NT2/D1 (cell line): ENCODE measurements around the gene TAAR8.

Experiments used
- SUZ12 ChIP-seq: IDR thresholded peaks from 2 replicates; pipeline ENCODE4 v1.6.1; 2011; ENCODE audit not compliant: insufficient read length, insufficient read depth; ENCODE audit errors: extremely low read depth
- YY1 ChIP-seq: IDR thresholded peaks from 2 replicates; pipeline ENCODE4 v1.6.1; 2011; ENCODE audit not compliant: insufficient read length, insufficient read depth
- ZNF274 ChIP-seq: IDR thresholded peaks from 2 replicates; pipeline ENCODE4 v1.6.1; 2011; ENCODE audit warnings: mild to moderate bottlenecking, low read depth, low read length

DNA sequence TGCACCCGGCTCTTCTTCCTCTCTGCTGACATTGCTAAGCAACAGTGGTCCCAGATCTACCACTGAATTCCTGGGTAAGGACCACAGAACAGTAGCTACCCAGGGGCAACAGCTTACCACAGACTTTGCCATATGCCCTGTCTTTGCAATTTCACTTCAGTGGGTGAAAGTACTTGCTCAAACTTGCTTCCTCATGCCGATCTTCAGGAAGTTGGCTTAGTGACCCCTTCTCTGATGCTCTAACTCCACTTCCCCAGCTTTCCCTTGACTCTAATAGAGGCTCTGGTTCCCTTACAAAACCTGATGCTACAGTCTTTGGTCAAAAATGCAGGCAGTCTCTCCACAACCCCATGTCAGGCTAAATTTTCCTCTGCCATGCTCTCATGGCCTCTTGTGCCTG, 40.4 kb downstream of the TAAR8 start:
- TF ChIP-seq YY1: no peak
- TF ChIP-seq SUZ12: no peak
- no peak for TF ChIP-seq ZNF274
